Mucosa of descending colon (tissue), 3 donors: ENCODE results near the gene CADM2. TPM values are rescaled to one million over a fixed set of nuclear protein-coding genes. Genes with fewer than 3 reads are reported as not detected.

Experiments used
- ATAC-seq: fragments of 200-7000 bp; cut with Tn5 transposase; one replicate; pipeline ENCODE4 v1.9.1; 2020; ENCODE audit warnings: mild to moderate bottlenecking, moderate library complexity
- DNase-seq, 3 donors: peaks; one replicate each; pipeline ENCODE4 v3.0.0-alpha.2; 2020
- H3K36me3 ChIP-seq: fragments of 200-600 bp; one replicate; pipeline ENCODE4 v1.8.0; 2021; ENCODE audit warnings: low read depth, mild to moderate bottlenecking
- H3K4me1 ChIP-seq: fragments of 200-600 bp; one replicate; pipeline ENCODE4 v1.8.0; 2021; ENCODE audit warnings: low read depth, mild to moderate bottlenecking
- H3K4me3 ChIP-seq: fragments of 200-600 bp; one replicate; pipeline ENCODE4 v1.8.0; 2021; ENCODE audit warnings: mild to moderate bottlenecking
- H3K9me3 ChIP-seq: fragments of 200-600 bp; one replicate; pipeline ENCODE4 v1.8.0; 2021; ENCODE audit warnings: mild to moderate bottlenecking
- CTCF ChIP-seq: fragments of 200-600 bp; IDR thresholded peaks from one replicate; pipeline ENCODE4 v1.8.0; 2022; ENCODE audit warnings: antibody characterized with exemption, mild to moderate bottlenecking
- intact Hi-C, 2 donors: fragments of 100-400 bp; cut with DNase I in 1 of 2; cut with micrococcal nuclease in 1 of 2; formaldehyde crosslinking; loops; one replicate each; pipeline versions ENCODE4 v1.11.0 to v1.11.1; 2022; cut with DNase I, micrococcal nuclease
- total RNA-seq, 3 donors: library from RNA; stranded (reverse); fragmentation: NEBNext Ultra II Directional in 2 of 3; extraction: Animal tissue kit (Norgen Biotek cat#: 25700) in 2 of 3; gene quantifications; one replicate each; pipeline versions ENCODE4 v1.2.1 to v1.2.4, GENCODE V29; 2021 to 2023
- donor health status: DM: no; HTN: no; CAD: no; lungs with moderate emphysema.
- donor health status: DM: no; HTN: no; CAD: no.
- donor health status: DM: no; HTN: yes; CAD: no.

Gene CADM2
- total RNA-seq, 3 donors from 2014 or later, result 0.67 to 12.8 (median 1.2) TPM

DNA sequence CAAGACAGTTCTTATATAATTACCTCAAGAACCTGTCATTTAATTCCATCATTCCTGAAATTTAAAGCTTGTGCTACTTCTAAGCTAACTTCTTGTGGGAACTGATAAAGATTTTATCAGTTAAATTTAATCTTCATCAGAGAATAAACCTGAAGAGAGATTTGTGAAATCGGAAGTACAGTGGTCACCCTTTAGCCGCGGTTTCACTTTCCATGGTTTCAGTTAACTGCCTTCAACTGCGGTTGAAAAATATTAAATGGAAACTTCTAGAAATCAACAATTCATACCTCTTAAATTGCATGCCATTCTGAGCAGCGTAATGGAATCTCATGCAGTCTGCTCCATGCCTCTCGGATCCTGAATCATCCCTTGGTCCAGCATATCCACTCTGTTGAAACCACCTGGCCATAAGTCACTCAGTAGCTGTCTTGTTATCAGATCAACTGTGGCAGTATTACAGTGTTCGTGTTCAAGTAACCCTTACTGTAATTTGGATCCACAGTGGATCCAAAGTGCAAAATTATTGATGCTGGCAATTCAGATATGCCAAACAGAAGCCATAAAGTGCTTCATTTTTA lies 626.1 kb downstream of the CADM2 start:
- intact Hi-C loops, result no loop called here
- Histone ChIP-seq H3K9me3 (no peaks in the 10 kb centered on the region), H3K4me3 (no peak overlapping the region), H3K4me1 (no peaks in the 10 kb centered on the region), H3K36me3 (no peaks in the 10 kb centered on the region)
- ATAC-seq (no peak), DNase-seq (no peak)
- no peak for TF ChIP-seq CTCF

GRCh38 chr3:85586018-85586417 lies 627.2 kb downstream of the CADM2 start:
- Histone ChIP-seq H3K4me3 (no peak overlapping the region), H3K36me3 (no peaks in the 10 kb centered on the region), H3K4me1 (no peaks in the 10 kb centered on the region), H3K9me3 (no peaks in the 10 kb centered on the region)
- no peak for TF ChIP-seq CTCF
- intact Hi-C loops, result no loop called here
- ATAC-seq (no peak), DNase-seq (no peak)

DNA sequence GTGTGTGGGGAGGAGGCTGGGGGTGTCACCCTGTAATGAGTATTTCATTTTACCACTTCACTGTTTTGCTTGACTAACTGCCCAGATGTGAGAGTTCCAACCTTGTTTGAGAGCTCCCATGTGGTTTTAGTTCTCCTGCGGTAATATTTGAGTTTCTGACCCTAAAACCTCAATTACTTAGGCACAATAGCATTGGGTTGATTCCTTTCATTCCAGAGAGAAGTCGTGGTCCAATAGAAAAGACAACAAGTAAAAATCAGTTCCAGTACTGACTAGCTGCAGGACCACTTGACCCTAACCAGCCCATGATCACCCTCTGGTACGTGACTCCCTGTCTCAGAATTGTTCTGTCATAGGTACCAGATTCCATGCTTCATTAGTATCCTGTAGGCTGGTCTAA lies 630.4 kb downstream of the CADM2 start:
- no peak for TF ChIP-seq CTCF
- no peaks in the 10 kb centered on the region for H3K36me3 ChIP-seq
- no peak for DNase-seq
- no peak overlapping the region for H3K4me3 ChIP-seq
- no peaks in the 10 kb centered on the region for H3K4me1 ChIP-seq
- no peak for ATAC-seq
- H3K9me3 ChIP-seq, result no peaks in the 10 kb centered on the region
- intact Hi-C loops, result no loop called here

- H3K9me3 ChIP-seq, result no peaks in the 10 kb centered on the region
- DNase-seq, result no peak
- no peaks in the 10 kb centered on the region for H3K4me1 ChIP-seq
- no peaks in the 10 kb centered on the region for H3K36me3 ChIP-seq
- intact Hi-C loops, result no loop called here
- no peak for ATAC-seq
- no peak overlapping the region for H3K4me3 ChIP-seq
- no peak for TF ChIP-seq CTCF
Observed at GRCh38 chr3:85591451-85591850, 632.7 kb downstream of the CADM2 start.

DNA sequence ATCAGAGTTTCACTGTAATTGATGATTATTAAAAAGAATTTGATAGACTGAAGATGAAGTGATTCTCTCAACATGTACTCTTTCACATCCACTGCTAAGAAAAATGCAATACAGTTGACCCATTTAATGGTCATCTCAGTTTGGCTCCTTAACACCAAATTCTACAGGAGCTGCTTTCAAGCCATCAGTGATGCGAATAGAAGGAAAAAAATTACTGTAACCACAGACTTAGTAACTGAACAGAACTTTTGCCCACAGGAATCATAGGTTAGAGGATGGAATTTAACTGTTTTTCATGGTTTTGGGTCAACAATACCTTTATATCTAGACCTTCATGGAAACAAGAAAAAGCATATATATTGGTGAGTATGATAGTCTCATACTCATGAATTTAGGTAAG lies 633.5 kb downstream of the CADM2 start:
- Histone ChIP-seq H3K9me3 (no peaks in the 10 kb centered on the region), H3K4me3 (no peak overlapping the region), H3K4me1 (no peaks in the 10 kb centered on the region), H3K36me3 (no peaks in the 10 kb centered on the region)
- ATAC-seq (no peak), DNase-seq (no peak)
- TF ChIP-seq CTCF, result no peak
- intact Hi-C loops, result no loop called here

DNA sequence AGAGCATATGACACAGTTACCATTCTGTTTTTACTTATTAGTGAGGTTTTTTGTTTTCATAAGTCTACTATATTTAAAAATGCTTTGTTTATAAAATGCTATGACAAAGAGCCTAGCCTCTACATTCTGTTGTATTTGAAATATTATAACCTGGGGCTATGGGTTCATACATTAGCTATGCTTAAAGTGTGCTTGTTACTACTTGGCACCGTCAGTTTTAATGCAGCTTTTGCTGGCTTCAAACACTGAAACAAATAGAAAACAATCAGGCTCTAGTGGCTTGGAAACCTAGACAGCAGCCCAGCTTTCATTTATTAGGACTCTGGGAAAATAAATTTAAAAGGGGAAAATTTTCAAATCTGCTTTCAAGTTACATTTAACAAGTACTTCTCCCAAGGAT lies 635.9 kb downstream of the CADM2 start:
- intact Hi-C loops, result no loop called here
- DNase-seq (no peak), ATAC-seq (no peak)
- H3K4me1 ChIP-seq, result no peaks in the 10 kb centered on the region
- no peak overlapping the region for H3K4me3 ChIP-seq
- H3K36me3 ChIP-seq, result no peaks in the 10 kb centered on the region
- H3K9me3 ChIP-seq, result no peaks in the 10 kb centered on the region
- no peak for TF ChIP-seq CTCF
